Glutamatergic neuron (in vitro differentiated cells): ENCODE results near the gene RASGRF1. TPM values are rescaled to one million over a fixed set of nuclear protein-coding genes. Genes with fewer than 3 reads are reported as not detected.

Experiments used
- DNase-seq: peaks from one replicate; pipeline ENCODE4 v3.0.0; 2022
- H3K27ac Mint-ChIP-seq: one replicate; pipeline ENCODE4 v1.8.0; 2020; ENCODE audit warnings: mild to moderate bottlenecking, mixed read lengths, inconsistent platforms; ENCODE audit not compliant: unreplicated experiment
- H3K27me3 Mint-ChIP-seq: one replicate; pipeline ENCODE4 v1.8.0; 2020; ENCODE audit warnings: mild to moderate bottlenecking, moderate library complexity, mixed read lengths, inconsistent platforms; ENCODE audit not compliant: unreplicated experiment
- H3K36me3 Mint-ChIP-seq: one replicate; pipeline ENCODE4 v1.8.0; 2020; ENCODE audit warnings: mild to moderate bottlenecking, mixed read lengths, inconsistent platforms; ENCODE audit not compliant: unreplicated experiment
- H3K4me1 Mint-ChIP-seq: one replicate; pipeline ENCODE4 v1.8.0; 2020; ENCODE audit warnings: mild to moderate bottlenecking, low read depth, mixed read lengths, inconsistent platforms; ENCODE audit not compliant: unreplicated experiment
- H3K4me3 Mint-ChIP-seq: one replicate; pipeline ENCODE4 v1.8.0; 2020; ENCODE audit warnings: mild to moderate bottlenecking, mixed read lengths, inconsistent platforms; ENCODE audit not compliant: unreplicated experiment
- H3K9me3 Mint-ChIP-seq: one replicate; pipeline ENCODE4 v1.8.0; 2020; ENCODE audit warnings: mild to moderate bottlenecking, moderate library complexity, mixed read lengths, inconsistent platforms; ENCODE audit not compliant: unreplicated experiment
- CTCF ChIP-seq: fragments of 200-600 bp; sonication (generic); IDR thresholded peaks from one replicate; pipeline ENCODE4 v1.5.0; 2021; ENCODE audit not compliant: partially characterized antibody, unreplicated experiment
- total RNA-seq: library from RNA; stranded (reverse); fragmentation: NEBNext Ultra II Directional; extraction: Animal tissue kit (Norgen Biotek cat#: 25700); gene quantifications from one replicate; pipeline ENCODE4 v1.2.1, GENCODE V29; 2021; ENCODE audit not compliant: unreplicated experiment

Gene RASGRF1
- total RNA-seq, 1 donor from 2014 or later = 0.32 TPM

- Mint-ChIP-seq H3K4me3 (no peak overlapping the region), H3K27ac (no peak overlapping the region), H3K9me3 (no peaks in the 10 kb centered on the region), H3K36me3 (no peaks in the 10 kb centered on the region), H3K27me3 (peaks cover 8% of the 10 kb centered on the region), H3K4me1 (peaks cover 5% of the 10 kb centered on the region)
- DNase-seq = no peak
- no peak for TF ChIP-seq CTCF
These were observed 98.7 kb downstream of the RASGRF1 start for GRCh38 chr15:78991879-78992278.

GRCh38 chr15:78991476-78991875 lies 99.1 kb downstream of the RASGRF1 start:
- Mint-ChIP-seq H3K36me3 (no peaks in the 10 kb centered on the region), H3K4me3 (no peak overlapping the region), H3K4me1 (peaks cover 5% of the 10 kb centered on the region), H3K27me3 (peaks cover 5% of the 10 kb centered on the region), H3K27ac (no peak overlapping the region), H3K9me3 (no peaks in the 10 kb centered on the region)
- no peak for TF ChIP-seq CTCF
- DNase-seq = no peak

GRCh38 chr15:78990278-78990677 lies 100.3 kb downstream of the RASGRF1 start:
- no peak for TF ChIP-seq CTCF
- Mint-ChIP-seq H3K27me3 (peaks cover 3% of the 10 kb centered on the region), H3K27ac (no peak overlapping the region), H3K4me1 (peaks cover 2% of the 10 kb centered on the region), H3K36me3 (no peaks in the 10 kb centered on the region), H3K9me3 (no peaks in the 10 kb centered on the region), H3K4me3 (no peak overlapping the region)
- no peak for DNase-seq

GRCh38 chr15:78989701-78990240 lies 100.8 kb downstream of the RASGRF1 start:
- Mint-ChIP-seq H3K27me3 (no peaks in the 10 kb centered on the region), H3K4me3 (no peak overlapping the region), H3K4me1 (peaks cover 2% of the 10 kb centered on the region), H3K36me3 (no peaks in the 10 kb centered on the region), H3K27ac (no peak overlapping the region), H3K9me3 (no peaks in the 10 kb centered on the region)
- no peak for TF ChIP-seq CTCF
- DNase-seq = no peak

- no peaks in the 10 kb centered on the region for H3K27me3 Mint-ChIP-seq
- peaks cover 2% of the 10 kb centered on the region for H3K4me1 Mint-ChIP-seq
- H3K36me3 Mint-ChIP-seq = peaks cover 6% of the 10 kb centered on the region
- DNase-seq = no peak
- H3K27ac Mint-ChIP-seq = no peak overlapping the region
- H3K4me3 Mint-ChIP-seq = no peak overlapping the region
- TF ChIP-seq CTCF = no peak
- no peaks in the 10 kb centered on the region for H3K9me3 Mint-ChIP-seq
These were observed 102.1 kb downstream of the RASGRF1 start for GRCh38 chr15:78988361-78988911.
